SU-DHL-6 (cell line): ENCODE data around the gene CCDC77.

Source experiments
- H2AFZ ChIP-seq: fragments of 200-600 bp; sonication (generic); 2 replicates; pipeline ENCODE4 v1.6.1; 2014; ENCODE audit warnings: low read depth, mild to moderate bottlenecking, moderate library complexity, mixed read lengths, antibody characterized with exemption, low read length; ENCODE audit not compliant: severe bottlenecking
- H3F3A ChIP-seq: fragments of 200-600 bp; shearing (Covaris generic); 2 replicates; pipeline ENCODE4 v1.6.0; 2016; ENCODE audit warnings: antibody characterized with exemption, mild to moderate bottlenecking; ENCODE audit not compliant: insufficient read depth
- H3K27ac ChIP-seq: fragments of 200-600 bp; sonication (generic); 2 replicates; pipeline ENCODE4 v1.5.1; 2016; ENCODE audit warnings: low read depth, mild to moderate bottlenecking, low read length, moderate library complexity, mixed read lengths
- H3K27me3 ChIP-seq: fragments of 200-600 bp; sonication (generic), shearing (Covaris generic); 2 replicates; pipeline ENCODE4 v1.6.0; 2014; ENCODE audit warnings: mild to moderate bottlenecking, low read length
- H3K36me3 ChIP-seq: fragments of 200-600 bp; sonication (generic); 2 replicates; pipeline ENCODE4 v1.6.1; 2014; ENCODE audit warnings: mild to moderate bottlenecking, low read length, mixed read lengths
- H3K4me2 ChIP-seq: fragments of 300-600, 200-600 bp; shearing (Covaris generic), sonication (generic); 2 replicates; pipeline ENCODE4 v1.6.0; 2014; ENCODE audit warnings: low read length, low read depth, mild to moderate bottlenecking; ENCODE audit not compliant: poor library complexity, severe bottlenecking
- H3K4me3 ChIP-seq: fragments of 200-600 bp; sonication (generic); 2 replicates; pipeline ENCODE4 v1.5.1; 2014; ENCODE audit warnings: antibody characterized with exemption, low read length, mild to moderate bottlenecking, mixed read lengths; ENCODE audit not compliant: insufficient read depth, poor library complexity, severe bottlenecking
- H3K79me2 ChIP-seq: fragments of 200-600 bp; sonication (generic); 2 replicates; pipeline ENCODE4 v1.6.1; 2014; ENCODE audit warnings: mild to moderate bottlenecking, low read length, moderate library complexity; ENCODE audit not compliant: insufficient read depth
- H3K9ac ChIP-seq: fragments of 200-600 bp; sonication (generic); 2 replicates; pipeline ENCODE4 v1.7.0; 2014; ENCODE audit warnings: mild to moderate bottlenecking, low read length
- H3K9me2 ChIP-seq: fragments of 200-600 bp; sonication (generic); replicated peaks from 2 replicates; pipeline ENCODE4 v1.6.1; 2014; ENCODE audit warnings: low read length; ENCODE audit not compliant: insufficient read depth
- H3K9me3 ChIP-seq: fragments of 200-600 bp; sonication (generic); 2 replicates; pipeline ENCODE4 v1.6.1; 2014; ENCODE audit warnings: low read length, mixed read lengths; ENCODE audit not compliant: insufficient read depth
- H4K20me1 ChIP-seq: fragments of 200-600 bp; sonication (generic); 2 replicates; pipeline ENCODE4 v1.6.1; 2014; ENCODE audit warnings: low read depth, mild to moderate bottlenecking, antibody characterized with exemption, low read length, moderate library complexity, mixed read lengths
- EZH2phosphoT487 ChIP-seq: fragments of 200-600 bp; sonication (generic), shearing (Covaris generic); conservative IDR thresholded peaks from 2 replicates; pipeline ENCODE4 v1.6.1; 2018; ENCODE audit warnings: mild to moderate bottlenecking, antibody characterized with exemption, low read length, moderate library complexity, mixed read lengths
- TF ChIP-seq, protein P1 (sequence below): fragments of 200-600 bp; sonication (generic); IDR thresholded peaks from one replicate; pipeline ENCODE4 v1.5.1; 2017; ENCODE audit warnings: antibody characterized with exemption, mild to moderate bottlenecking, low read length, moderate library complexity; ENCODE audit not compliant: insufficient read depth, poor library complexity, severe bottlenecking

The CCDC77 gene

DNA sequence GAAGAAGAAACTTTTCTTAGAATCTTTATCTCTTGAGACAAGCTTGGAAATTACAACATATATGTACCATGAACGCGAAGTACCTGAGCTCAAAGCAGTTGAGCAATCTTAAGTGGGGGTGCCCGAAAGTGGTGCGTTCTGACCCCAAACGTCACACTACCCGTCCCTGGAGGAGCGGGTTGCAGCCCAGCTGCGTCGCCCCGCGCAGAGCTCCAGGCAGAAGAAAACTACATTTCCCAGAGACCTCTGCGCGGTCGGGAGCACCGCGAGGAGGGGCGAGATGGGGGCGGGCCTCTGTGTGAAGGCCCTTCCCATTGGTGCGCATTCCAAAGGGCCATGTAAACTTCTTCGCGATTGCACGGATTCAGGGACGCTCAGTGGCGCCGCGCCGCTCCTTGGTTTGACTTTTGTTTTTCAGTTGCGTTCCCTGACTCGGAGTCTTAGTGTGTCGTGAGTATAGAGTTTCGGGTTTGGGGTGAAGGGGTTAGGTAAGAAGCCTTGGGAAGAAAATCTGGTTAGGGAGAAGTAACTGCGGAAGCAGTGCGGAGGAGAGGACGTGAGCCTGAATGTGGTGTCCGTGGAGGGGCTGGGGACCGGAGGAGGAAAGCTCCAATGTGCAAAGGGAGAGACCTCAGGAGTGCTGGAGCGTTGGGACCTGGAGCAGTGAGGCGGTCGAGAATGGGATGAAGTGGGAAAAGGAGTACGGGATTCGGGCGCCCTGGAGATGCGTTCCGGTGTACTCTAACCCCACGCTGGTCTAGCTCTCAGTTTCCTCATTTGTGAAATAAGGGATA is at the start of gene CCDC77:
TSS of gene CCDC77 (plus strand) at position 410 of the 794 bp plus-strand sequence. CDS start 7,740 bp downstream, outside the sequence.
- Histone ChIP-seq H2AFZ (peak within 1 kb of the TSS; percentile 94), H3F3A (no peaks in the 10 kb centered on the region), H3K36me3 (no peaks in the 10 kb centered on the region), H3K79me2 (peaks cover 17% of the 10 kb centered on the region; the same call in 1 of the 2 replicates), H3K9ac (peak within 1 kb of the TSS; percentile 75), H3K9me2 (no peaks in the 10 kb centered on the region), H3K27me3 (no peaks in the 10 kb centered on the region), H4K20me1 (no peaks in the 10 kb centered on the region), H3K9me3 (no peaks in the 10 kb centered on the region), H3K4me2 (peak within 1 kb of the TSS; percentile 86), H3K27ac (0 out of 2 replicates have a peak within 1 kb of the TSS, but pooled peaks have one; percentile 9), H3K4me3 (peak within 1 kb of the TSS; percentile 95)
- no peak for TF ChIP-seq EZH2phosphoT487
- TF ChIP-seq, protein P1, sequence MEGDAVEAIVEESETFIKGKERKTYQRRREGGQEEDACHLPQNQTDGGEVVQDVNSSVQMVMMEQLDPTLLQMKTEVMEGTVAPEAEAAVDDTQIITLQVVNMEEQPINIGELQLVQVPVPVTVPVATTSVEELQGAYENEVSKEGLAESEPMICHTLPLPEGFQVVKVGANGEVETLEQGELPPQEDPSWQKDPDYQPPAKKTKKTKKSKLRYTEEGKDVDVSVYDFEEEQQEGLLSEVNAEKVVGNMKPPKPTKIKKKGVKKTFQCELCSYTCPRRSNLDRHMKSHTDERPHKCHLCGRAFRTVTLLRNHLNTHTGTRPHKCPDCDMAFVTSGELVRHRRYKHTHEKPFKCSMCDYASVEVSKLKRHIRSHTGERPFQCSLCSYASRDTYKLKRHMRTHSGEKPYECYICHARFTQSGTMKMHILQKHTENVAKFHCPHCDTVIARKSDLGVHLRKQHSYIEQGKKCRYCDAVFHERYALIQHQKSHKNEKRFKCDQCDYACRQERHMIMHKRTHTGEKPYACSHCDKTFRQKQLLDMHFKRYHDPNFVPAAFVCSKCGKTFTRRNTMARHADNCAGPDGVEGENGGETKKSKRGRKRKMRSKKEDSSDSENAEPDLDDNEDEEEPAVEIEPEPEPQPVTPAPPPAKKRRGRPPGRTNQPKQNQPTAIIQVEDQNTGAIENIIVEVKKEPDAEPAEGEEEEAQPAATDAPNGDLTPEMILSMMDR = no peak

- peaks cover 3% of the 10 kb centered on the region; the same call in 1 of the 2 replicates for H3K79me2 ChIP-seq
- no peak overlapping the region for H3K9ac ChIP-seq
- H3F3A ChIP-seq = 0 out of 2 replicates have a peak, but pooled peaks cover 5% of the 10 kb centered on the region
- no peak overlapping the region for H3K4me2 ChIP-seq
- no peaks in the 10 kb centered on the region; the same call in 1 of the 2 replicates for H4K20me1 ChIP-seq
- H3K4me3 ChIP-seq = no peak overlapping the region
- no peaks in the 10 kb centered on the region for H3K27me3 ChIP-seq
- no peaks in the 10 kb centered on the region for H3K9me3 ChIP-seq
- H3K27ac ChIP-seq = no peak overlapping the region
- H2AFZ ChIP-seq = no peak overlapping the region
- peaks cover 57% of the 10 kb centered on the region for H3K36me3 ChIP-seq
- TF ChIP-seq, protein P1 = no peak
- TF ChIP-seq EZH2phosphoT487 = no peak
- no peaks in the 10 kb centered on the region for H3K9me2 ChIP-seq
Observed at GRCh38 chr12:356276-356988, 45.0 kb upstream of the CCDC77 start.

GRCh38 chr12:359091-359490 is 42.4 kb upstream of the CCDC77 start:
- Histone ChIP-seq H3K36me3 (peaks cover 45% of the 10 kb centered on the region), H3K9ac (no peak overlapping the region), H3F3A (0 out of 2 replicates have a peak, but pooled peaks cover 5% of the 10 kb centered on the region), H3K9me3 (no peaks in the 10 kb centered on the region), H3K27me3 (no peaks in the 10 kb centered on the region), H3K9me2 (no peaks in the 10 kb centered on the region), H3K27ac (no peak overlapping the region), H3K79me2 (peaks cover 3% of the 10 kb centered on the region; the same call in 1 of the 2 replicates), H4K20me1 (no peaks in the 10 kb centered on the region; the same call in 1 of the 2 replicates), H3K4me3 (no peak overlapping the region), H2AFZ (no peak overlapping the region), H3K4me2 (no peak overlapping the region)
- TF ChIP-seq, protein P1 = no peak
- no peak for TF ChIP-seq EZH2phosphoT487
